Measurements from ENCODE around the gene ORAI1.

DNA sequence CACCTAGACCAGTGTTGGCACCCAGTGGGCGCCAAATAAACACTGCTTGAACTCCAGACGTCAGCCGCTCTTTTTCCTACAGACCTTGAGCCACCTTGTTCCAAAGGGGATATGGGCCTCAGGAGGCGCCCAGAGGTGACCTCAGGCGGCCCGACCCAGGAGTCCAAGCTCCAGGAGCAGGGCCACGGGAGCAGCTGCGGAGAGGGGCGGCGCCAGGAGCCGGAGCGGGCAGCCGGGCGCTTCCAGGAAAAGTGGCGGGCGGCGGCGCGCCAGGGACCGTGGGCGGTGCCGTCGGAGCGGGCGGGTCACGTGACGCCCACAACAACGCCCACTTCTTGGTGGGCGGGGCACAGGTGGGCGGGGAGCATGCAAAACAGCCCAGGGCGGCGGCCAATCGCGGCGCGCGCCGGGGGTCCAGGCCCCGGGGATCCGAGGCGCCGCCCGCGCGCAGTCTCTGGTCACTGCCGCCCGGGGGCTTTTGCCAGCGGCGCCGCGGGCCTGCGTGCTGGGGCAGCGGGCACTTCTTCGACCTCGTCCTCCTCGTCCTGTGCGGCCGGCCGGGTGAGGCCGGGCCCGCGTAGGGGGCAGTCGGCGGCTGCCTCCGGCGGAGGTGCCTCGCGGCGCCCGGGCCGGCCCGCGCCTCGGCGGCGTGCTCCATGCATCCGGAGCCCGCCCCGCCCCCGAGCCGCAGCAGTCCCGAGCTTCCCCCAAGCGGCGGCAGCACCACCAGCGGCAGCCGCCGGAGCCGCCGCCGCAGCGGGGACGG lies at the start of gene ORAI1:
- TF ChIP-seq, protein P1, sequence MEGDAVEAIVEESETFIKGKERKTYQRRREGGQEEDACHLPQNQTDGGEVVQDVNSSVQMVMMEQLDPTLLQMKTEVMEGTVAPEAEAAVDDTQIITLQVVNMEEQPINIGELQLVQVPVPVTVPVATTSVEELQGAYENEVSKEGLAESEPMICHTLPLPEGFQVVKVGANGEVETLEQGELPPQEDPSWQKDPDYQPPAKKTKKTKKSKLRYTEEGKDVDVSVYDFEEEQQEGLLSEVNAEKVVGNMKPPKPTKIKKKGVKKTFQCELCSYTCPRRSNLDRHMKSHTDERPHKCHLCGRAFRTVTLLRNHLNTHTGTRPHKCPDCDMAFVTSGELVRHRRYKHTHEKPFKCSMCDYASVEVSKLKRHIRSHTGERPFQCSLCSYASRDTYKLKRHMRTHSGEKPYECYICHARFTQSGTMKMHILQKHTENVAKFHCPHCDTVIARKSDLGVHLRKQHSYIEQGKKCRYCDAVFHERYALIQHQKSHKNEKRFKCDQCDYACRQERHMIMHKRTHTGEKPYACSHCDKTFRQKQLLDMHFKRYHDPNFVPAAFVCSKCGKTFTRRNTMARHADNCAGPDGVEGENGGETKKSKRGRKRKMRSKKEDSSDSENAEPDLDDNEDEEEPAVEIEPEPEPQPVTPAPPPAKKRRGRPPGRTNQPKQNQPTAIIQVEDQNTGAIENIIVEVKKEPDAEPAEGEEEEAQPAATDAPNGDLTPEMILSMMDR (IDR thresholded peaks at IDR 0.05): peak; percentile 68
- no peak for TF ChIP-seq ZFX (IDR thresholded peaks at IDR 0.05; ENCODE audit: borderline replicate concordance)
